Mesenchymal stem cell (in vitro differentiated cells and primary cell): ENCODE measurements around the gene IFIT3.

Experiments
- DNase-seq: peaks from one replicate; pipeline ENCODE4 v3.0.0-alpha.2; 2013
- H2AFZ ChIP-seq: one replicate; pipeline ENCODE4 v1.6.1; 2013; ENCODE audit warnings: low read depth, mild to moderate bottlenecking, control low read depth, inconsistent platforms, low read length, moderate library complexity
- H2AK5ac ChIP-seq: 2 replicates; pipeline ENCODE4 v1.6.1; 2013; ENCODE audit warnings: low read length, moderate library complexity, mild to moderate bottlenecking, inconsistent platforms; ENCODE audit not compliant: severe bottlenecking
- H2BK120ac ChIP-seq: one replicate; pipeline ENCODE4 v1.6.1; 2013; ENCODE audit warnings: low read depth, mild to moderate bottlenecking, inconsistent platforms, low read length, moderate library complexity
- H2BK12ac ChIP-seq, 2 experiments: one replicate each; pipeline ENCODE4 v1.6.1; 2013; ENCODE audit warnings: inconsistent platforms in 2 of 2, low read length in 2 of 2, mild to moderate bottlenecking in 2 of 2, moderate library complexity in 2 of 2, control low read depth in 1 of 2
- H2BK15ac ChIP-seq: one replicate; pipeline ENCODE4 v1.6.1; 2013; ENCODE audit warnings: mild to moderate bottlenecking, low read depth, inconsistent platforms; ENCODE audit not compliant: poor library complexity, severe bottlenecking
- H2BK5ac ChIP-seq: 2 replicates; pipeline ENCODE4 v1.6.1; 2013; ENCODE audit warnings: low read depth, mild to moderate bottlenecking, low read length, control low read depth, inconsistent platforms; ENCODE audit not compliant: poor library complexity, severe bottlenecking
- H3K14ac ChIP-seq, 2 experiments: one replicate each; pipeline ENCODE4 v1.6.1; 2013; ENCODE audit warnings: inconsistent platforms in 2 of 2, low read length in 2 of 2, control low read depth in 1 of 2, mild to moderate bottlenecking in 1 of 2, moderate library complexity in 1 of 2
- H3K18ac ChIP-seq, 2 experiments: one replicate each; pipeline ENCODE4 v1.6.1; 2013; ENCODE audit warnings: inconsistent platforms in 2 of 2, low read length in 2 of 2, control low read depth in 1 of 2, low read depth in 1 of 2, mild to moderate bottlenecking in 1 of 2
- H3K23ac ChIP-seq, 2 experiments: one replicate each; pipeline ENCODE4 v1.6.1; 2013; ENCODE audit warnings: inconsistent platforms in 2 of 2, low read length in 2 of 2, mild to moderate bottlenecking in 2 of 2, moderate library complexity in 2 of 2, control low read depth in 1 of 2
- H3K27ac ChIP-seq: 2 replicates; pipeline ENCODE4 v1.5.1; 2013; ENCODE audit warnings: mild to moderate bottlenecking, moderate library complexity, low read length, control low read depth, inconsistent platforms; ENCODE audit not compliant: poor library complexity, severe bottlenecking
- H3K27me3 ChIP-seq, 2 experiments: 2 replicates each; pipeline versions ENCODE4 v1.6.1 to v1.7.0; 2013; ENCODE audit warnings: low read length in 2 of 2, mild to moderate bottlenecking in 2 of 2, moderate library complexity in 2 of 2, control low read depth in 1 of 2, inconsistent platforms in 1 of 2; ENCODE audit not compliant: control insufficient read depth in 1 of 2, insufficient read depth in 1 of 2
- H3K36me3 ChIP-seq, 2 experiments: 2 replicates each; pipeline versions ENCODE4 v1.6.1 to v1.7.0; 2013; ENCODE audit warnings: low read length in 2 of 2, control low read depth in 1 of 2, inconsistent platforms in 1 of 2, low read depth in 1 of 2, mild to moderate bottlenecking in 1 of 2; ENCODE audit not compliant: insufficient read depth in 2 of 2, control insufficient read depth in 1 of 2
- H3K4ac ChIP-seq, 2 experiments: one replicate each; pipeline ENCODE4 v1.6.1; 2013; ENCODE audit warnings: inconsistent platforms in 2 of 2, low read length in 2 of 2, mild to moderate bottlenecking in 2 of 2, moderate library complexity in 2 of 2, control low read depth in 1 of 2, low read depth in 1 of 2
- H3K4me1 ChIP-seq: 2 replicates; pipeline ENCODE4 v1.6.1; 2013; ENCODE audit warnings: low read depth, low read length, control low read depth; ENCODE audit not compliant: control insufficient read depth, insufficient read depth
- H3K4me2 ChIP-seq: 2 replicates; pipeline ENCODE4 v1.6.1; 2013; ENCODE audit warnings: low read length, mild to moderate bottlenecking, inconsistent platforms; ENCODE audit not compliant: poor library complexity, severe bottlenecking
- H3K4me3 ChIP-seq, 2 experiments: 2 replicates each; pipeline versions ENCODE4 v1.5.1 to v1.7.0; 2013; ENCODE audit warnings: low read length in 2 of 2, mild to moderate bottlenecking in 2 of 2, control low read depth in 1 of 2, low read depth in 1 of 2; ENCODE audit not compliant: insufficient read depth in 1 of 2
- H3K79me1 ChIP-seq: replicated peaks from 2 replicates; pipeline ENCODE4 v1.6.1; 2013; ENCODE audit warnings: mild to moderate bottlenecking, control low read depth, low read length, inconsistent platforms; ENCODE audit not compliant: poor library complexity, severe bottlenecking
- H3K9ac ChIP-seq: 2 replicates; pipeline ENCODE4 v1.7.0; 2013; ENCODE audit warnings: mild to moderate bottlenecking, low read length, moderate library complexity
- H3K9me3 ChIP-seq: 2 replicates; pipeline ENCODE4 v1.7.0; 2013; ENCODE audit warnings: mild to moderate bottlenecking, low read length; ENCODE audit not compliant: control insufficient read depth
- H4K8ac ChIP-seq: one replicate; pipeline ENCODE4 v1.6.1; 2013; ENCODE audit warnings: inconsistent platforms, mild to moderate bottlenecking, low read length, moderate library complexity
- H4K91ac ChIP-seq: one replicate; pipeline ENCODE4 v1.6.1; 2013; ENCODE audit warnings: mild to moderate bottlenecking, low read length, inconsistent platforms
- WGBS: methylation state at CpG from one replicate; pipeline ENCODE4 v1.1.7; 2013; ENCODE audit warnings: mixed read lengths; 5-methylcytosine and 5-hydroxymethylcytosine counted together

The IFIT3 gene

GRCh38 chr10:89332123-89332633 lies 4.4 kb downstream of the IFIT3 start:
- peak; percentile 91 for DNase-seq
- H3K18ac ChIP-seq: peak overlapping the region; percentile 65 to 71
- peak overlapping the region; percentile 80 for H3K4me2 ChIP-seq

GRCh38 chr10:89335226-89335625 lies 7.4 kb downstream of the IFIT3 start:
- H2BK15ac ChIP-seq: no peak overlapping the region
- H3K23ac ChIP-seq: no peak overlapping the region
- H2AFZ ChIP-seq: no peak overlapping the region
- no peak overlapping the region for H4K91ac ChIP-seq
- 91% methylated on average over 3 of the region's 3 CpGs for WGBS
- no peak overlapping the region for H3K18ac ChIP-seq
- no peak overlapping the region for H2BK12ac ChIP-seq
- no peak overlapping the region for H3K4ac ChIP-seq
- H3K79me1 ChIP-seq: peaks cover 22% of the 10 kb centered on the region
- H3K27me3 ChIP-seq: no peaks in the 10 kb centered on the region
- no peak overlapping the region for H3K4me2 ChIP-seq
- no peak overlapping the region for H3K27ac ChIP-seq
- DNase-seq: no peak
- peaks cover 0 to 47% of the 10 kb centered on the region in 2 experiments for H3K36me3 ChIP-seq
- no peak overlapping the region for H2BK120ac ChIP-seq
- H4K8ac ChIP-seq: no peak overlapping the region
- H3K9me3 ChIP-seq: no peaks in the 10 kb centered on the region
- no peak overlapping the region for H3K4me3 ChIP-seq
- no peak overlapping the region for H3K14ac ChIP-seq
- H2BK5ac ChIP-seq: no peak overlapping the region
- no peak overlapping the region for H3K9ac ChIP-seq
- H3K4me1 ChIP-seq: peaks cover 14% of the 10 kb centered on the region
- no peak overlapping the region for H2AK5ac ChIP-seq

More at GRCh38 chr10:89332123-89332633, 4.4 kb downstream of the IFIT3 start:
- Histone ChIP-seq H2BK12ac (peak overlapping the region in 1 of 2 experiments; percentile 61), H3K79me1 (peaks cover 18% of the 10 kb centered on the region), H2BK5ac (peak overlapping the region; percentile 39), H3K14ac (no peak overlapping the region), H3K27ac (peak overlapping the region; percentile 90), H3K36me3 (peaks cover 0 to 18% of the 10 kb centered on the region in 2 experiments), H2AFZ (no peak overlapping the region), H4K8ac (peak overlapping the region; percentile 19), H3K4me1 (peaks cover 12% of the 10 kb centered on the region), H4K91ac (no peak overlapping the region), H3K27me3 (no peaks in the 10 kb centered on the region), H2BK15ac (no peak overlapping the region), H2AK5ac (no peak overlapping the region), H3K9me3 (no peaks in the 10 kb centered on the region), H2BK120ac (no peak overlapping the region), H3K4me3 (peak overlapping the region in 1 of 2 experiments; percentile 86), H3K4ac (peak overlapping the region in 1 of 2 experiments; percentile 67), H3K9ac (peak overlapping the region; percentile 93), H3K23ac (no peak overlapping the region)
- WGBS: 20% methylated on average over 4 of the region's 5 CpGs

GRCh38 chr10:89336241-89336640 lies 8.4 kb downstream of the IFIT3 start:
- Histone ChIP-seq H3K9me3 (no peaks in the 10 kb centered on the region), H3K18ac (no peak overlapping the region), H3K27me3 (no peaks in the 10 kb centered on the region), H2AK5ac (peak overlapping the region; percentile 53), H3K4me1 (peaks cover 13% of the 10 kb centered on the region), H3K4me3 (no peak overlapping the region), H3K14ac (no peak overlapping the region), H4K91ac (no peak overlapping the region), H3K4ac (no peak overlapping the region), H3K36me3 (peaks cover 2 to 56% of the 10 kb centered on the region in 2 experiments), H4K8ac (no peak overlapping the region), H2BK120ac (no peak overlapping the region), H3K4me2 (no peak overlapping the region), H2BK15ac (no peak overlapping the region), H2BK5ac (no peak overlapping the region), H3K9ac (no peak overlapping the region), H3K27ac (no peak overlapping the region), H2BK12ac (no peak overlapping the region), H2AFZ (no peak overlapping the region), H3K23ac (no peak overlapping the region), H3K79me1 (peaks cover 17% of the 10 kb centered on the region)
- no peak for DNase-seq
- 89% methylated on average over 2 of the region's 3 CpGs for WGBS

- H3K4ac ChIP-seq: no peak overlapping the region
- no peak overlapping the region for H4K91ac ChIP-seq
- no peak overlapping the region for H3K14ac ChIP-seq
- no peak overlapping the region for H3K18ac ChIP-seq
- H2BK5ac ChIP-seq: no peak overlapping the region
- H2BK120ac ChIP-seq: no peak overlapping the region
- peaks cover 13% of the 10 kb centered on the region for H3K4me1 ChIP-seq
- peak; percentile 70 for DNase-seq
- H2BK12ac ChIP-seq: no peak overlapping the region
- H3K4me2 ChIP-seq: no peak overlapping the region
- H4K8ac ChIP-seq: no peak overlapping the region
- no peak overlapping the region for H3K4me3 ChIP-seq
- H3K9me3 ChIP-seq: no peaks in the 10 kb centered on the region
- H2AK5ac ChIP-seq: no peak overlapping the region
- no peak overlapping the region for H2AFZ ChIP-seq
- no peaks in the 10 kb centered on the region for H3K27me3 ChIP-seq
- H3K23ac ChIP-seq: no peak overlapping the region
- peak overlapping the region; percentile 55 for H3K27ac ChIP-seq
- H3K79me1 ChIP-seq: peaks cover 16% of the 10 kb centered on the region
- no peak overlapping the region for H2BK15ac ChIP-seq
- H3K36me3 ChIP-seq: peaks cover 2 to 67% of the 10 kb centered on the region in 2 experiments
- no peak overlapping the region for H3K9ac ChIP-seq
- 91% methylated on average over 4 of the region's 6 CpGs for WGBS
These were observed 9.7 kb downstream of the IFIT3 start for GRCh38 chr10:89337484-89337883.
